Parathyroid adenoma (tissue), 2 donors: ENCODE results near the gene SUSD4.

ENCODE experiments used
- H2AFZ ChIP-seq: fragments of 300-600 bp; sonication (generic); one replicate; pipeline ENCODE4 v1.7.0; 2017; ENCODE audit warnings: antibody characterized with exemption, mild to moderate bottlenecking
- H3K27ac ChIP-seq: fragments of 300-600 bp; sonication (generic); one replicate; pipeline ENCODE4 v1.7.0; 2017
- H3K27me3 ChIP-seq: fragments of 300-600 bp; sonication (generic); one replicate; pipeline ENCODE4 v1.7.0; 2017; ENCODE audit warnings: low read length; ENCODE audit not compliant: control insufficient read depth, insufficient read depth
- H3K36me3 ChIP-seq: fragments of 300-600 bp; sonication (generic); one replicate; pipeline ENCODE4 v1.7.0; 2017; ENCODE audit warnings: low read length; ENCODE audit not compliant: control insufficient read depth, insufficient read depth
- H3K4me1 ChIP-seq: fragments of 300-600 bp; sonication (generic); one replicate; pipeline ENCODE4 v1.7.0; 2017; ENCODE audit warnings: control low read depth
- H3K4me2 ChIP-seq: fragments of 300-600 bp; sonication (generic); one replicate; pipeline ENCODE4 v1.7.0; 2017; ENCODE audit warnings: low read length
- H3K4me3 ChIP-seq: fragments of 300-600 bp; sonication (generic); one replicate; pipeline ENCODE4 v1.7.0; 2017; ENCODE audit warnings: low read depth, low read length
- H3K79me2 ChIP-seq: fragments of 300-600 bp; sonication (generic); one replicate; pipeline ENCODE4 v1.7.0; 2017; ENCODE audit warnings: control low read depth
- H3K9ac ChIP-seq: fragments of 300-600 bp; sonication (generic); one replicate; pipeline ENCODE4 v1.7.0; 2017; ENCODE audit warnings: mild to moderate bottlenecking
- H3K9me3 ChIP-seq: fragments of 300-600 bp; sonication (generic); one replicate; pipeline ENCODE4 v1.7.0; 2017; ENCODE audit warnings: low read length; ENCODE audit not compliant: control insufficient read depth
- TF ChIP-seq, protein P1 (sequence below): fragments of 300-600 bp; sonication (generic); IDR thresholded peaks from one replicate; pipeline ENCODE4 v1.7.0; 2017; ENCODE audit warnings: antibody characterized with exemption, mild to moderate bottlenecking
- donor health status: primary hyperparathyroidism.

The SUSD4 gene

DNA sequence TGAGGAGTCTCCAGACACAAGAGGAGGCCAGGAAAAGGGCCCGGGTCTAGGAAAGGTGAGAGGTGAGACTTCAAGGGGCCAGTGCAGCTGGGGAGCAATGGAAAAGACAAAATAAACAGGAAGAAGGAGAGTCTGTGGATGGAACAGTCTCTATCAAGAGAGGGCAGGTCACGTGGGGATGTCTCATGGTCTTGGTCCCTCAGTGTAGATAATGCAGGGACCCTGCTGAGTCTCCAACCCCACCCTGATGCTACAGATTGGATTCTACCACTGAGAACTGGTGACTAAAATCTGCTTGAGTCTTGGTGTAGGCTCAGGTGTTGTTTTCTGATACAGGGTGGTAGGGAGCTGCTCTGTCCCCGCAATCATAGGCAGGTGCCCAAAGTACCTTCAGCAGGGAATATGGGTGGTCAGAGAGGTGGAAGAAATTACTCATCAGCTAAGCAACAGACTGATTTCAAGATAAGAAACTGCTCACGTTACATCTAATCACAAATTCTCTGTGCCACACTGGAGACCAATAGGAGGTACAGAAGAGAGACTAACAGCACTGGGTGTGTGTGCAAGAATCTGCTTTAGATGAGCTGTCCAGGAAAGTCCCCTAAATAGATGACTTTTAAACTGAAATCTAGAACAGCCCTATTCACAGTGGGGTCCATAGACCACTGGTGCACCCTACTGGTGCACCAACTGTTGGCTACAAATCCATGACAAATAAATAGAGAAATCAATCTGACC lies 119.4 kb downstream of the SUSD4 start:
- Histone ChIP-seq H3K4me2 (no peak overlapping the region), H3K9me3 (no peaks in the 10 kb centered on the region), H3K27ac (no peak overlapping the region), H3K27me3 (no peaks in the 10 kb centered on the region), H3K4me3 (no peak overlapping the region), H2AFZ (no peak overlapping the region), H3K79me2 (no peaks in the 10 kb centered on the region), H3K4me1 (no peaks in the 10 kb centered on the region), H3K9ac (no peak overlapping the region), H3K36me3 (no peaks in the 10 kb centered on the region)
- TF ChIP-seq, protein P1, sequence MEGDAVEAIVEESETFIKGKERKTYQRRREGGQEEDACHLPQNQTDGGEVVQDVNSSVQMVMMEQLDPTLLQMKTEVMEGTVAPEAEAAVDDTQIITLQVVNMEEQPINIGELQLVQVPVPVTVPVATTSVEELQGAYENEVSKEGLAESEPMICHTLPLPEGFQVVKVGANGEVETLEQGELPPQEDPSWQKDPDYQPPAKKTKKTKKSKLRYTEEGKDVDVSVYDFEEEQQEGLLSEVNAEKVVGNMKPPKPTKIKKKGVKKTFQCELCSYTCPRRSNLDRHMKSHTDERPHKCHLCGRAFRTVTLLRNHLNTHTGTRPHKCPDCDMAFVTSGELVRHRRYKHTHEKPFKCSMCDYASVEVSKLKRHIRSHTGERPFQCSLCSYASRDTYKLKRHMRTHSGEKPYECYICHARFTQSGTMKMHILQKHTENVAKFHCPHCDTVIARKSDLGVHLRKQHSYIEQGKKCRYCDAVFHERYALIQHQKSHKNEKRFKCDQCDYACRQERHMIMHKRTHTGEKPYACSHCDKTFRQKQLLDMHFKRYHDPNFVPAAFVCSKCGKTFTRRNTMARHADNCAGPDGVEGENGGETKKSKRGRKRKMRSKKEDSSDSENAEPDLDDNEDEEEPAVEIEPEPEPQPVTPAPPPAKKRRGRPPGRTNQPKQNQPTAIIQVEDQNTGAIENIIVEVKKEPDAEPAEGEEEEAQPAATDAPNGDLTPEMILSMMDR: no peak

DNA sequence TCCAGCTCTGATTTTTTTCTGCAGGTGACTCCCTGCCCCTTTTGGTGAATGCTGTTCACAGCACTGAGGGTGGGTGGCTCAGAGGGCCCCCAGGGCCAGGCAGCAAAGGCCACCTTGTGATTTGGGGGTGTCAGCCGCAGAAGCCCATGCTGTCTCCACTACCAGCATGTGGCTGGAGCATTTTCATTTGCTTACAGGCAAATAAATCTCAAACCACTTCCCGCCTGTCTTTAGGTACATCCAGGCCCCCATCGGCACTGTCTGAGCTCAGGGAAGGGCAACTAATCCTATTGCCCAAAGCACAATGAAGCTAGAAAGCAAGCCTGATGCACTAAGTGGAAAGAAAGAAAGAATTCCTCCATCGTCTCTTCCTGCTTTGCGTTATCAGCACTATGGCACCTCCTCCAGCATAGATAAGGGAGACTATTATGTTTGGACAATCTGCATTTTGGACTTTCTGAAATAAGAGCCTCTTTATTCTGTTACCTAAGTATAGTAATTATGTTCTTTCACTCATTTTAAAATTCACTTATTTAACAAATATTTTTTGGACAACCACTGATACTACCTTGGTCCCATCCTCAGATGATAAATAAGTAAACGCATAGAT lies 120.4 kb downstream of the SUSD4 start:
- H3K4me2 ChIP-seq: no peak overlapping the region
- H3K79me2 ChIP-seq: no peaks in the 10 kb centered on the region
- no peak overlapping the region for H2AFZ ChIP-seq
- H3K4me1 ChIP-seq: no peaks in the 10 kb centered on the region
- no peaks in the 10 kb centered on the region for H3K27me3 ChIP-seq
- no peak overlapping the region for H3K9ac ChIP-seq
- H3K27ac ChIP-seq: no peak overlapping the region
- H3K4me3 ChIP-seq: no peak overlapping the region
- H3K36me3 ChIP-seq: no peaks in the 10 kb centered on the region
- no peaks in the 10 kb centered on the region for H3K9me3 ChIP-seq
- TF ChIP-seq, protein P1: no peak

DNA sequence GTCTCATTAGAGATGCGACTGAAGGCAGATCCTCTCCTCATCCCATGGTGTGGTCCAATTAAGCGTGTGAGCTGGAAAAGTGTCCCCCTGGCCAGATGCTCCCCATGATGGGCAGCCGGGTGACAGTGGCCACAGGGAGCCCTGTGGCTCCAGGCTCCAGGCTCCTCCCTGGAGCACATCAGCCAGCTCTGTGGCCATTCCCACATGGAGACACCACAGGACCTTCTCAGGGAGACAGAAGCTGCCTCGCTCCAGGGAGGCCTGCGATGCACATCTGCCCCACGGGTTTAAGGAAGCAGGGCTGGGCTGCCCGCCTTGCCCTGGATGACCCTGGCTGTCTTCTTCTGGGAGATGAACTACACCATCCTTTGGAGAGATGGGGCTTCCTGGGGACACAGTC lies 121.0 kb downstream of the SUSD4 start:
- Histone ChIP-seq H3K9me3 (no peaks in the 10 kb centered on the region), H3K9ac (no peak overlapping the region), H3K79me2 (no peaks in the 10 kb centered on the region), H3K27ac (no peak overlapping the region), H3K4me1 (no peaks in the 10 kb centered on the region), H3K27me3 (no peaks in the 10 kb centered on the region), H3K4me3 (no peak overlapping the region), H3K36me3 (no peaks in the 10 kb centered on the region), H2AFZ (no peak overlapping the region), H3K4me2 (no peak overlapping the region)
- TF ChIP-seq, protein P1: no peak

DNA sequence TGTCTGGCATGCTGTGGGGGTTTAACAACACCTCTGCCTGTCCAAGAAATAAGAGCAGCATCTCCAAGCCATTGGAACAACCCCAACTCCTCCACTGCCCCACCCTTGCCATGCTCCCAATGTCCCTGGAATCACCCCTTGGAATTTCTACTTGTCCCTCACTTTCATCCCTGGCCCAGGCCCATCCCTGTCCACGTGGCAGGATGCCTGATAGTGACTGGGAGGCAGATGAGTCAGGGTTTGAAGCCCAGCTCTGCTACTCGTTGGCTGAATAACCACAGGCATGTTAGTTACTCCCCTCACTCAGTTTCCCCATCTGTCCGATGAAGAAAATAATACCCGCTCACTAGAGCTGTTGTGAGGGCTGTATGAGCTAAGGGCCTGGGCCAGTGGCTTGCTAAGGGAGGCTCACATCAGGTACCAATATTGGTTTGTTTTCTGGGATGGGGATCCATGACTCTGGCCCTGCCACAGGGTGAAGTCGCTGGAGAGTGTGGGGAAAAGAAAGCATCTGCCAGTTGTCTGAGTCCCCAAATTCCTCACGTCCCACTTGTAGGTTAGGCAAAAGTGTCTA lies 121.5 kb downstream of the SUSD4 start:
- Histone ChIP-seq H3K79me2 (no peaks in the 10 kb centered on the region), H3K9ac (no peak overlapping the region), H2AFZ (no peak overlapping the region), H3K4me1 (no peaks in the 10 kb centered on the region), H3K4me3 (no peak overlapping the region), H3K9me3 (no peaks in the 10 kb centered on the region), H3K4me2 (no peak overlapping the region), H3K36me3 (no peaks in the 10 kb centered on the region), H3K27ac (no peak overlapping the region), H3K27me3 (no peaks in the 10 kb centered on the region)
- TF ChIP-seq, protein P1: no peak
